AG04450 (cell line): ENCODE measurements around the gene CNRIP1. TPM values are rescaled to one million over a fixed set of nuclear protein-coding genes. Genes with fewer than 3 reads are reported as not detected.
"Not testable (repeated sequence)": the region's sequence is repeated elsewhere in the genome, so short reads cannot be mapped to it uniquely, and the experiment has no call there.

Experiments
- CTCF ChIA-PET: fragments of 300-600, 350-600 bp; formaldehyde crosslinking; extraction: SDS; loops from one replicate; lab custom pipeline; 2022; ENCODE audit warnings: antibody characterized with exemption, inconsistent platforms; lab: Charles Lee
- POLR2A ChIA-PET: fragments of 350-600 bp; formaldehyde crosslinking; extraction: SDS; loops from one replicate; lab custom pipeline; 2021; ENCODE audit warnings: antibody characterized with exemption, inconsistent platforms; lab: Yijun Ruan, JAX
- DNase-seq: peaks from one replicate; pipeline ENCODE4 v3.0.0-alpha.2; 2011; ENCODE audit warnings: low read depth, low spot score
- H3K27ac ChIP-seq: one replicate; pipeline ENCODE4 v1.5.1; 2012; ENCODE audit warnings: low read depth, low read length, control low read depth
- H3K27me3 ChIP-seq: one replicate; pipeline ENCODE4 v1.6.0; 2012; ENCODE audit warnings: low read length; ENCODE audit not compliant: control insufficient read depth, insufficient read depth
- H3K4me3 ChIP-seq: 2 replicates; pipeline ENCODE4 v1.5.1; 2011; ENCODE audit warnings: mild to moderate bottlenecking, low read depth, low read length, control low read depth
- H3K9me3 ChIP-seq: 2 replicates; pipeline ENCODE4 v1.5.1; 2012; ENCODE audit warnings: low read length; ENCODE audit not compliant: control insufficient read depth, insufficient read depth
- polyA plus RNA-seq: library from polyadenylated mRNA; depleted of rRNA; stranded (reverse); fragments of >200 nt; gene quantifications from 2 replicates; pipeline ENCODE4 v1.2.3, GENCODE V29; 2011
- TF ChIP-seq, protein P1 (sequence below): IDR thresholded peaks from 2 replicates; pipeline ENCODE4 v1.5.1; 2011; ENCODE audit warnings: low read depth, low read length, control low read depth, inconsistent platforms

Gene CNRIP1
- polyA plus RNA-seq, 1 experiment: 61.6 TPM

DNA sequence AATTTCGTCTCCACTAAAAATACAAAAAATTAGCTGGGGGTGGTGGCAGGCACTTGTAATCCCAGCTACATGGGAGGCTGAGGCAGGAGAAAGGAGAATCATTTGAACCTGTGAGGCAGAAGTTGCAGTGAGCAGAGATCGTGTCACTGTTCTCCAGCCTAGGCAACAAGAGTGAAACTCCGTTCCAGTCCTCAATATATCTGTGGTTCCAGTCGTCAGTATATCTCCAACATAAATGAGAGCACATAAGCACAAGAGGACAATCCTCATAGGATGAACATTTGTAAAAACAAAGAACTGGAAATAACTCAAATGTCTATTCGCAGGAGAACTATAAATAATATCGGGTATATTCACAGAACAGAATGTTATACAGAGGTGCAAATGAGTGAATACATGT is 32.2 kb upstream of the CNRIP1 start:
- no peak for DNase-seq
- no peak overlapping the region for H3K27ac ChIP-seq
- CTCF ChIA-PET: interaction anchor here (1.2 kb wide), 1 partner anchor 90 kb away, joined by 4 read pairs; no protein-coding TSS in a partner anchor

GRCh38 chr2:68349091-68349490 is 29.3 kb upstream of the CNRIP1 start:
- H3K4me3 ChIP-seq, H3K27me3 ChIP-seq, H3K9me3 ChIP-seq, H3K27ac ChIP-seq, DNase-seq, POLR2A ChIA-PET: not testable (repeated sequence)
- CTCF ChIA-PET: interaction anchor here (1.6 kb wide), 1 partner anchor 9 kb away, joined by 6 read pairs; no protein-coding TSS in a partner anchor

More for the DNA sequence above, 32.2 kb upstream of the CNRIP1 start:
- TF ChIP-seq, protein P1, sequence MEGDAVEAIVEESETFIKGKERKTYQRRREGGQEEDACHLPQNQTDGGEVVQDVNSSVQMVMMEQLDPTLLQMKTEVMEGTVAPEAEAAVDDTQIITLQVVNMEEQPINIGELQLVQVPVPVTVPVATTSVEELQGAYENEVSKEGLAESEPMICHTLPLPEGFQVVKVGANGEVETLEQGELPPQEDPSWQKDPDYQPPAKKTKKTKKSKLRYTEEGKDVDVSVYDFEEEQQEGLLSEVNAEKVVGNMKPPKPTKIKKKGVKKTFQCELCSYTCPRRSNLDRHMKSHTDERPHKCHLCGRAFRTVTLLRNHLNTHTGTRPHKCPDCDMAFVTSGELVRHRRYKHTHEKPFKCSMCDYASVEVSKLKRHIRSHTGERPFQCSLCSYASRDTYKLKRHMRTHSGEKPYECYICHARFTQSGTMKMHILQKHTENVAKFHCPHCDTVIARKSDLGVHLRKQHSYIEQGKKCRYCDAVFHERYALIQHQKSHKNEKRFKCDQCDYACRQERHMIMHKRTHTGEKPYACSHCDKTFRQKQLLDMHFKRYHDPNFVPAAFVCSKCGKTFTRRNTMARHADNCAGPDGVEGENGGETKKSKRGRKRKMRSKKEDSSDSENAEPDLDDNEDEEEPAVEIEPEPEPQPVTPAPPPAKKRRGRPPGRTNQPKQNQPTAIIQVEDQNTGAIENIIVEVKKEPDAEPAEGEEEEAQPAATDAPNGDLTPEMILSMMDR: no peak
- POLR2A ChIA-PET: no interaction called here
- H3K4me3 ChIP-seq: no peak overlapping the region
- no peaks in the 10 kb centered on the region for H3K9me3 ChIP-seq
- H3K27me3 ChIP-seq: no peaks in the 10 kb centered on the region

DNA sequence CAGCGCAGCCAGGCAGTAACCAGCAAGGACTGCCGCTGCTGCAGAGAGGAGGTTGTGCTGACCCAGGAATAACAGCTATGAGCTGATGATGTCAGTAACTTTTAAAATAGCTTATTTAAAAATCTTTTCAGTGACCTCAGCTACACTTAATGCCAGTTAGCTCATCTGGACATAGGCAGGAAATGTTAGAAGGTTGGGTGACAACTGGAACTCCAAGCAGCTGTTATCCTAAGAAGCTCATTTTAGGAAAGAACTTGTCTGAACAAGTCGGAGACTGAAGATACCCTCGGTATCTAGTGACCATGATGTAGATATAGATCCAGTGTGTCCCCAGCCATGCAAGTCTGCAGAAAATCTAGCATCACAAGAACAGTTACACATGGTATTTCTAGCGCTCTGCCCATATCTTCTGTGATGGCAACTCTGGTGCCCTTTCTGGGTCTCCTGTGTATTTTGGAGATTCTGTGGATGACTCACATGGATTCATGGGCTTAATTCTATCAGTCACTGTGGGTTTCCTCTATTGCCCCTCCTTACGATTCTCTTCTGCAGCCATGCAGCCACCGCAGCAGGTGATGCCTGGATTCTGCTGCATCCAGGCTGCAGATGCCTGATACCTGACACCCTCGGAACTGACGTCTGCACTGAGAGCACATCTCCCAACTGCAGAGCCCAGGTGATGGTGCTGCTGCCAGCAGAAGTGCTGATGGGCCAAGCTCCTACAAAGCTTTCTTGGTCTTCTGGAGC is 25.6 kb upstream of the CNRIP1 start:
- POLR2A ChIA-PET: no interaction called here
- no peak for DNase-seq
- H3K9me3 ChIP-seq: peaks cover 3% of the 10 kb centered on the region; the same call in 1 of the 2 replicates
- TF ChIP-seq, protein P1: no peak
- H3K27me3 ChIP-seq: no peaks in the 10 kb centered on the region
- CTCF ChIA-PET: interaction anchor here (0.6 kb wide), 1 partner anchor 49 kb away, joined by 3 read pairs; no protein-coding TSS in a partner anchor
- H3K4me3 ChIP-seq: no peak overlapping the region
- no peak overlapping the region for H3K27ac ChIP-seq

GRCh38 chr2:68344031-68344430 is 24.3 kb upstream of the CNRIP1 start:
- no peak for DNase-seq
- no peak overlapping the region for H3K4me3 ChIP-seq
- no peak overlapping the region for H3K27ac ChIP-seq
- TF ChIP-seq, protein P1: no peak
- peaks cover 3% of the 10 kb centered on the region; the same call in 1 of the 2 replicates for H3K9me3 ChIP-seq
- CTCF ChIA-PET: interaction anchor here (2.6 kb wide), 1 partner anchor 14 kb away, joined by 13 read pairs; no protein-coding TSS in a partner anchor
- POLR2A ChIA-PET: interaction anchor here (0.8 kb wide), 1 partner anchor 13 kb away, joined by 4 read pairs; no protein-coding TSS in a partner anchor
- no peaks in the 10 kb centered on the region for H3K27me3 ChIP-seq

DNA sequence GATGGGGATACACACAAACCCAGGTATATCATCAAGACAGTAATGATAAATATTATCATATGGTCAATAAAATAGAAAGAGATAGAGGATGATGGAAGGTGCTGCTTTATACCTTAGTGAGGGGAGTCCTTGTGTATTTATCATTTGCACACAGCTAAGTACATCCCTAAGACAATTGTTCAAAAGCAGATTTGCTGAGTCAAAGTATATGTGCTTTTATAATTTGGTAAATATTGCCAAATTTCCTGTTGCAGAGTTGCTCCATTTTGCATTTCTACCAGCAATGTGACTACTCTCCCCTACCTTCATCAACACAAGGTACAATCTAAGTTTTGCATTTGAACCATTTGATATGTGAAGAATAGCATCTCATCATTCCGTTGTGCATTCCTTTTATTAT is 22.7 kb upstream of the CNRIP1 start:
- Histone ChIP-seq H3K9me3 (peaks cover 3% of the 10 kb centered on the region; the same call in 1 of the 2 replicates), H3K4me3 (no peak overlapping the region), H3K27me3 (no peaks in the 10 kb centered on the region), H3K27ac (no peak overlapping the region)
- DNase-seq: no peak
- TF ChIP-seq, protein P1: no peak
- POLR2A ChIA-PET: no interaction called here
- CTCF ChIA-PET: interaction anchor here (0.6 to 2.6 kb wide), 2 partner anchors 16 to 215 kb away, joined by 6 to 13 read pairs; no protein-coding TSS in a partner anchor
